ENCODE measurements around the gene ZSWIM3. TPM values are rescaled to one million over a fixed set of nuclear protein-coding genes. Genes with fewer than 3 reads are reported as not detected.

ZSWIM3 gene
- total and polyA plus RNA-seq, 11 donors, result 1.3 to 3.1 (median 2.1) TPM

DNA sequence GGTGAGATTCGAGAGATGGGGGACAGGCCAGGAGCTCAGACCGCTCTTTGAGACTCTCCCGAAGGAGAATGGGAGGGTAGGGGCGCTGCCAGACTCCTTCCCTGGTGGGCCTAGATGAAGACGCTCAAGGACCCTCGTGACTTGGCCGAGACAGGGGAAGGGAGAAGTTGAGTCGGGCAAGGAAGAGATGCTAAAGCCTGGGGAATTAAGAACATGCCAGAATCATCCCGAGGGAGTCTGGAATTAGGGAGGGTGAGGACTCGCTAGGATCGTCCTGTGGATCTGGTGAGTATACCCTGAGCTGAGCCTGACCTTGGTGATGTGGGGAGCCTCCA lies 44.4 kb upstream of the ZSWIM3 start:
- Histone ChIP-seq H3K4me1 (peaks cover 0 to 19% (median 6%) of the 10 kb centered on the region in 12 donors), H3K9me3 (no peaks in the 10 kb centered on the region), H3K36me3 (peaks cover 3 to 38% (median 36%) of the 10 kb centered on the region in 9 donors), H3K27me3 (no peaks in the 10 kb centered on the region), H3K27ac (no peak overlapping the region), H3K4me3 (peak overlapping the region; percentile 30 to 76 (median 56))
- ATAC-seq (no peak), DNase-seq (no peak)
- no peak for TF ChIP-seq POLR2A (IDR thresholded peaks at IDR 0.05)
- TF ChIP-seq, protein P1, sequence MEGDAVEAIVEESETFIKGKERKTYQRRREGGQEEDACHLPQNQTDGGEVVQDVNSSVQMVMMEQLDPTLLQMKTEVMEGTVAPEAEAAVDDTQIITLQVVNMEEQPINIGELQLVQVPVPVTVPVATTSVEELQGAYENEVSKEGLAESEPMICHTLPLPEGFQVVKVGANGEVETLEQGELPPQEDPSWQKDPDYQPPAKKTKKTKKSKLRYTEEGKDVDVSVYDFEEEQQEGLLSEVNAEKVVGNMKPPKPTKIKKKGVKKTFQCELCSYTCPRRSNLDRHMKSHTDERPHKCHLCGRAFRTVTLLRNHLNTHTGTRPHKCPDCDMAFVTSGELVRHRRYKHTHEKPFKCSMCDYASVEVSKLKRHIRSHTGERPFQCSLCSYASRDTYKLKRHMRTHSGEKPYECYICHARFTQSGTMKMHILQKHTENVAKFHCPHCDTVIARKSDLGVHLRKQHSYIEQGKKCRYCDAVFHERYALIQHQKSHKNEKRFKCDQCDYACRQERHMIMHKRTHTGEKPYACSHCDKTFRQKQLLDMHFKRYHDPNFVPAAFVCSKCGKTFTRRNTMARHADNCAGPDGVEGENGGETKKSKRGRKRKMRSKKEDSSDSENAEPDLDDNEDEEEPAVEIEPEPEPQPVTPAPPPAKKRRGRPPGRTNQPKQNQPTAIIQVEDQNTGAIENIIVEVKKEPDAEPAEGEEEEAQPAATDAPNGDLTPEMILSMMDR (IDR thresholded peaks at IDR 0.05), result no peak
- 3 to 11% (median 6%) methylated on average over 11 of the region's 11 CpGs for WGBS, 4 donors
- intact Hi-C loops (cut with DNase I), result loop anchor here in 1 of 10 donors (5.0 kb wide), 1 partner anchor 154 kb away; no protein-coding TSS in a partner anchor

DNA sequence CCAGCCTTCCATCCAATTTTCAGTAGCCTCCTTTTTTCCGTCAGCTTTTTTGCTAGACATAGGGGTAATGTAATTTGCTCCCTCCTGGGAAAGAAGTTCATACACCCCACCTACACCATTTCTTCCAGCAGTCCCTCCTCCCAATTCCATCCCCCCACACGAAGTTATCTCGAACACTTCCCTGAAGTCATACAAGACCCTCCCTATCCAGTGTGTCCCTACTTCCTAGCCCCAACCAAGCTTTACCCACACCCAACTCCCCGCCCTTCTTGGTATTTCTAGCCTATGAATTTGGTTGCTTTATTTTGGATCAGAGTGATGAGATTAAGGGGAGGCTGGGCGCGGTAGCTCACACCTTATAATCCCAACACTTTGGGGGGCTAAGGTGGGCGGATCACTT lies 43.9 kb upstream of the ZSWIM3 start:
- no peak overlapping the region for H3K27ac ChIP-seq
- peaks cover 0 to 22% (median 6%) of the 10 kb centered on the region in 12 donors for H3K4me1 ChIP-seq
- ATAC-seq (no peak), DNase-seq (no peak)
- no peaks in the 10 kb centered on the region for H3K9me3 ChIP-seq
- H3K27me3 ChIP-seq, result no peaks in the 10 kb centered on the region
- WGBS, 4 donors, result 58 to 62% (median 61%) methylated on average over 7 of the region's 7 CpGs
- TF ChIP-seq POLR2A (IDR thresholded peaks at IDR 0.05), result no peak
- TF ChIP-seq, protein P1 (IDR thresholded peaks at IDR 0.05), result no peak
- intact Hi-C loops (cut with DNase I), result loop anchor here in 1 of 10 donors (5.0 kb wide), 1 partner anchor 154 kb away; no protein-coding TSS in a partner anchor
- H3K36me3 ChIP-seq, result peaks cover 3 to 33% (median 31%) of the 10 kb centered on the region in 9 donors
- H3K4me3 ChIP-seq, result peak overlapping the region in 1 of 12 donors; percentile 76

DNA sequence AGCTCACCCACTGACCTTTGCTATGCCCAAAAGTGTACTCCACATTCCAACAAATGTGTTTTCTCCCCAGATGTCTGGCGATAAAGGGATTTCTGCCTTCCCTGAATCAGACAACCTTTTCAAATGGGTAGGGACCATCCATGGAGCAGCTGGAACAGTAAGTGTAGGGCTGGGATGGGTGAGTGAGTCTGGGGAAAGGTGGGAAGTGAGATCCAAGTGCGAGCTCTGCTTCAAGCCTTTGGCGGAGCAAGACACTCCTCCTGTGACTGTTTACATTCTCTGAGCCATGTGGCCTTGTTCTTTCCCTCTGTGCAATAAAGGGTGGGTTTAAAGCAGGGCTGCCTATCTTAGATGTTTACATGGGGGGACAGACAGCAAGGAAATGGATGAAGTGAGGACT lies 43.1 kb upstream of the ZSWIM3 start:
- no peak for ATAC-seq
- Histone ChIP-seq H3K27ac (no peak overlapping the region), H3K27me3 (no peaks in the 10 kb centered on the region), H3K4me1 (peaks cover 0 to 22% (median 6%) of the 10 kb centered on the region in 12 donors), H3K4me3 (no peak overlapping the region), H3K36me3 (peaks cover 1 to 24% (median 23%) of the 10 kb centered on the region in 9 donors), H3K9me3 (no peaks in the 10 kb centered on the region)
- intact Hi-C loops (cut with DNase I), result loop anchor here in 1 of 10 donors (5.0 kb wide), 1 partner anchor 153 kb away; no protein-coding TSS in a partner anchor
- DNase-seq, result no peak
- TF ChIP-seq, protein P1 (IDR thresholded peaks at IDR 0.05), result no peak
- TF ChIP-seq POLR2A (IDR thresholded peaks at IDR 0.05), result no peak
- WGBS, 4 donors, result 87 to 93% (median 92%) methylated on average over 3 of the region's 3 CpGs

DNA sequence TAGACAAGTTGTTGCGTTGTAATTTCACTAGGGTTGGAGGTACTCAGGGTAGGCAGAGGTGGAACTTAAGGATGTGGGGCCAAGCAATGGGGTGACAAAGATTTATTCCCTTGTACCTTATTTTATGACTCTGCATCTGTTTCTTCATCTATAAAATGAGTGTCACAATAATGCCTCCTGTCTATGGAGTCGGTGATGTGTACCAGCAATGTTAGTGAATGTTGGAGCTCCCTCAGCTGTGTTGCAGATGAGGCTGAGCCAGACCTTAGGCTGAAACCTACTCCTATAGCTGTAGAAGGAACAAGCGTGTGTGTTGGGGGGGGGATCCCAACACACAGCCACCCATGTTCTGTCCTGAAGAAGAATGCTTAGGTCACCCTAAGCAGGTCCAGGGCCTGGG lies 40.5 kb upstream of the ZSWIM3 start:
- H3K9me3 ChIP-seq, result no peaks in the 10 kb centered on the region
- peaks cover 0 to 17% (median 6%) of the 10 kb centered on the region in 12 donors for H3K4me1 ChIP-seq
- ATAC-seq, result no peak
- no peaks in the 10 kb centered on the region for H3K36me3 ChIP-seq
- intact Hi-C loops (cut with DNase I), result no loop called here
- peaks cover 0 to 6% (median 0%) of the 10 kb centered on the region in 9 donors for H3K27me3 ChIP-seq
- peak overlapping the region in 2 of 12 donors; percentile 48 to 54 for H3K27ac ChIP-seq
- DNase-seq, result no peak
- no peak for TF ChIP-seq POLR2A (IDR thresholded peaks at IDR 0.05)
- TF ChIP-seq, protein P1 (IDR thresholded peaks at IDR 0.05), result no peak
- WGBS, 4 donors, result 90 to 96% (median 93%) methylated on average over 3 of the region's 3 CpGs
- no peak overlapping the region for H3K4me3 ChIP-seq
